ENCODE results near the gene FCN1. TPM values are rescaled to one million over a fixed set of nuclear protein-coding genes. Genes with fewer than 3 reads are reported as not detected.

FCN1 gene
- total RNA-seq, 1 donor from 2014 or later = 2.9 TPM

- Histone ChIP-seq H3K36me3 (no peaks in the 10 kb centered on the region), H3K4me3 (no peak overlapping the region), H3K4me1 (peaks cover 34% of the 10 kb centered on the region), H3K27me3 (ENCODE audit: low read depth) (peaks cover 91% of the 10 kb centered on the region), H3K9me3 (replicated peaks) (no peaks in the 10 kb centered on the region), H3K27ac (replicated peaks) (no peak overlapping the region)
- DNase-seq = no peak
- intact Hi-C loops (cut with micrococcal nuclease) = no loop called here
- TF ChIP-seq, protein P1, sequence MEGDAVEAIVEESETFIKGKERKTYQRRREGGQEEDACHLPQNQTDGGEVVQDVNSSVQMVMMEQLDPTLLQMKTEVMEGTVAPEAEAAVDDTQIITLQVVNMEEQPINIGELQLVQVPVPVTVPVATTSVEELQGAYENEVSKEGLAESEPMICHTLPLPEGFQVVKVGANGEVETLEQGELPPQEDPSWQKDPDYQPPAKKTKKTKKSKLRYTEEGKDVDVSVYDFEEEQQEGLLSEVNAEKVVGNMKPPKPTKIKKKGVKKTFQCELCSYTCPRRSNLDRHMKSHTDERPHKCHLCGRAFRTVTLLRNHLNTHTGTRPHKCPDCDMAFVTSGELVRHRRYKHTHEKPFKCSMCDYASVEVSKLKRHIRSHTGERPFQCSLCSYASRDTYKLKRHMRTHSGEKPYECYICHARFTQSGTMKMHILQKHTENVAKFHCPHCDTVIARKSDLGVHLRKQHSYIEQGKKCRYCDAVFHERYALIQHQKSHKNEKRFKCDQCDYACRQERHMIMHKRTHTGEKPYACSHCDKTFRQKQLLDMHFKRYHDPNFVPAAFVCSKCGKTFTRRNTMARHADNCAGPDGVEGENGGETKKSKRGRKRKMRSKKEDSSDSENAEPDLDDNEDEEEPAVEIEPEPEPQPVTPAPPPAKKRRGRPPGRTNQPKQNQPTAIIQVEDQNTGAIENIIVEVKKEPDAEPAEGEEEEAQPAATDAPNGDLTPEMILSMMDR (IDR thresholded peaks at IDR 0.05; ENCODE audit: borderline replicate concordance) = no peak
These were observed 24.5 kb upstream of the FCN1 start for GRCh38 chr9:134942011-134942787.

- Histone ChIP-seq H3K4me1 (peaks cover 34% of the 10 kb centered on the region), H3K36me3 (no peaks in the 10 kb centered on the region), H3K4me3 (no peak overlapping the region), H3K27ac (replicated peaks) (no peak overlapping the region), H3K9me3 (replicated peaks) (no peaks in the 10 kb centered on the region), H3K27me3 (ENCODE audit: low read depth) (peaks cover 96% of the 10 kb centered on the region)
- no peak for DNase-seq
- TF ChIP-seq, protein P1 (IDR thresholded peaks at IDR 0.05; ENCODE audit: borderline replicate concordance) = no peak
- intact Hi-C loops (cut with micrococcal nuclease) = no loop called here
These were observed 22.8 kb upstream of the FCN1 start for GRCh38 chr9:134940236-134941208.

DNA sequence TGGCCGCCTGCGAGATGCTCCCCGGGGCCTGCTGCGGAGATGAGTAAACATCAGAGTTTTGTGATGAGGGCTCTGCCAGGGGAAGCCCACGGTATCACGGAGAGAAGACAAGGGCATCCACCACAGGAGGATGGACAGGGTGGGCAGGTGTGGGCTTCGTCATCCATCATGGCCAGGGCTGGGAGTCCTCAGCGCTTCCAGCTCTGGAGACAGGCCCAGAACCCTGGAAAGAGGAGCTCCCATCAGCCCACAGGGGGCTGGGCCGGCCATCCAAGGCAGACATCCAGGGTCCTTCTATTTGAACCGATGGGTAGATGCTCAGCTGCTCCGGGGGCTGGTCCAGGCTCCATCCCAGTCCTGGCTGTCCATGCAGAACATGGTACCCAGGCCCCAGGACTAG lies 22.1 kb upstream of the FCN1 start:
- Histone ChIP-seq H3K9me3 (replicated peaks) (no peaks in the 10 kb centered on the region), H3K4me1 (peaks cover 30% of the 10 kb centered on the region), H3K4me3 (no peak overlapping the region), H3K27me3 (ENCODE audit: low read depth) (peaks cover 92% of the 10 kb centered on the region), H3K36me3 (no peaks in the 10 kb centered on the region), H3K27ac (replicated peaks) (no peak overlapping the region)
- DNase-seq = no peak
- TF ChIP-seq, protein P1 (IDR thresholded peaks at IDR 0.05; ENCODE audit: borderline replicate concordance) = no peak
- intact Hi-C loops (cut with micrococcal nuclease) = no loop called here

- TF ChIP-seq, protein P1 (IDR thresholded peaks at IDR 0.05; ENCODE audit: borderline replicate concordance) = no peak
- Histone ChIP-seq H3K4me3 (no peak overlapping the region), H3K27ac (replicated peaks) (no peak overlapping the region), H3K36me3 (no peaks in the 10 kb centered on the region), H3K4me1 (peaks cover 24% of the 10 kb centered on the region), H3K27me3 (ENCODE audit: low read depth) (peaks cover 85% of the 10 kb centered on the region), H3K9me3 (replicated peaks) (no peaks in the 10 kb centered on the region)
- DNase-seq = no peak
- intact Hi-C loops (cut with micrococcal nuclease) = no loop called here
These were observed 21.5 kb upstream of the FCN1 start for GRCh38 chr9:134939080-134939733.

Data from left ventricle myocardium inferior (tissue), 1 donor.